HG02588 (cell line): Measurements from ENCODE around the gene ASAH2B.
"Not testable (repeated sequence)": the region's sequence is repeated elsewhere in the genome, so short reads cannot be mapped to it uniquely, and the experiment has no call there.

Experiments
- ATAC-seq: cut with Tn5 transposase; IDR thresholded peaks from one replicate; pipeline ENCODE4 v1.9.1; 2021; ENCODE audit warnings: mild to moderate bottlenecking, moderate library complexity; ENCODE audit not compliant: unreplicated experiment

The ASAH2B gene

GRCh38 chr10:50739618-50740292, at the start of gene ASAH2B:
ASAH2B (plus strand) TSS chr10:50739936; CDS start chr10:50745131, 5,195 bp downstream.
- peak; percentile 76 for ATAC-seq

GRCh38 chr10:50697819-50698218, 41.9 kb upstream of the ASAH2B start:
- not testable (repeated sequence) for ATAC-seq

- ATAC-seq, result not testable (repeated sequence)
These were observed 37.8 kb upstream of the ASAH2B start for GRCh38 chr10:50701947-50702346.

GRCh38 chr10:50702997-50703396, 36.7 kb upstream of the ASAH2B start:
- ATAC-seq, result not testable (repeated sequence)

- not testable (repeated sequence) for ATAC-seq
These were observed 35.2 kb upstream of the ASAH2B start for GRCh38 chr10:50704436-50705079.

GRCh38 chr10:50706006-50706405, 33.7 kb upstream of the ASAH2B start:
- not testable (repeated sequence) for ATAC-seq

- ATAC-seq, result not testable (repeated sequence)
These were observed 29.5 kb upstream of the ASAH2B start for GRCh38 chr10:50710241-50710640.

- peak; percentile 82 for ATAC-seq
These were observed 15.9 kb upstream of the ASAH2B start for GRCh38 chr10:50723812-50724211.

GRCh38 chr10:50728112-50728511, 11.6 kb upstream of the ASAH2B start:
- not testable (repeated sequence) for ATAC-seq

- ATAC-seq, result peak; percentile 14
These were observed 634 bp upstream of the ASAH2B start for GRCh38 chr10:50738987-50739617.

- ATAC-seq, result peak; percentile 35
These were observed 535 bp downstream of the ASAH2B start for GRCh38 chr10:50740293-50740648.

- ATAC-seq, result not testable (repeated sequence)
These were observed 3.1 kb downstream of the ASAH2B start for GRCh38 chr10:50742820-50743219.

GRCh38 chr10:50766774-50767513, 27.2 kb downstream of the ASAH2B start:
- ATAC-seq, result not testable (repeated sequence)

GRCh38 chr10:50772042-50772441, 32.3 kb downstream of the ASAH2B start:
- not testable (repeated sequence) for ATAC-seq

- not testable (repeated sequence) for ATAC-seq
These were observed 35.1 kb downstream of the ASAH2B start for GRCh38 chr10:50774868-50775267.

GRCh38 chr10:50780036-50780435, 40.3 kb downstream of the ASAH2B start:
- ATAC-seq, result not testable (repeated sequence)

GRCh38 chr10:50782017-50782416, 42.3 kb downstream of the ASAH2B start:
- not testable (repeated sequence) for ATAC-seq

- ATAC-seq, result not testable (repeated sequence)
These were observed 48.2 kb downstream of the ASAH2B start for GRCh38 chr10:50787962-50788361.

- ATAC-seq, result no peak
These were observed 49.5 kb downstream of the ASAH2B start for GRCh38 chr10:50788951-50789945.

GRCh38 chr10:50794490-50794889, 54.8 kb downstream of the ASAH2B start:
- ATAC-seq, result no peak
